ENCODE results near the gene OR13C8.

DNA sequence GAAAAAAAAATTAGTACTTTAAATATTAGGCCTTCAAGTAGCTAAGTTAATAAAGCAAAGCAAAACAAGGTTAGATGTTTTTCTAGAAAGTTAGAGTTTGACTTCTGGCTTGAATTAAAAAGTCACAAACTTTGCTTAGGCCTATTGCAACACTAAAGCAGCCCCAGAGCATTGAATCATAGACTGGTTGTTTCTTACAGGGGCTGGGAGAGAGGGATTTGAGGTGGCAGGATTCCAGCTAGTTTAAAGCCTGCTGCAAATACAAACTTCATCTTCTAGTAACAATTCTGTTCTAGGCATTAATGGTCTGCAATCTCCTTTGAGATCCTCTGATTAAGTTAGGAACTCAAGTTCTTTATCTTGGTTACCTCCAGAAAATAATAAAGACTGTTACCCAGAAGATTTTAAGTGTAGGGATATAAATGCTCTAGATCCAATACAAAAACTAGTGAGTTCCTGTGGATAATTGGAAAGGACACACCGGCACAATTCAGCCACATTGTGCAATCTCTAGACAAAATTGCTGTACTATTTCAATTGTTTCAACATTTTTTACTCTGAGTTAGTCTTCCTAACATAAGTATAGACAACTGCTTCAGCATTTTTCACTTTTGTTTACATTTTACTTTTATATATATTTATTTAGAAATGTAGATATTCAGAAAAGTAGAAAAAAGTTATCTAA, 17.7 kb downstream of the OR13C8 start:
- no peak for TF ChIP-seq POLR2AphosphoS5 (IDR thresholded peaks at IDR 0.05; ENCODE audit: low read depth, low read length)
- TF ChIP-seq, protein P1, sequence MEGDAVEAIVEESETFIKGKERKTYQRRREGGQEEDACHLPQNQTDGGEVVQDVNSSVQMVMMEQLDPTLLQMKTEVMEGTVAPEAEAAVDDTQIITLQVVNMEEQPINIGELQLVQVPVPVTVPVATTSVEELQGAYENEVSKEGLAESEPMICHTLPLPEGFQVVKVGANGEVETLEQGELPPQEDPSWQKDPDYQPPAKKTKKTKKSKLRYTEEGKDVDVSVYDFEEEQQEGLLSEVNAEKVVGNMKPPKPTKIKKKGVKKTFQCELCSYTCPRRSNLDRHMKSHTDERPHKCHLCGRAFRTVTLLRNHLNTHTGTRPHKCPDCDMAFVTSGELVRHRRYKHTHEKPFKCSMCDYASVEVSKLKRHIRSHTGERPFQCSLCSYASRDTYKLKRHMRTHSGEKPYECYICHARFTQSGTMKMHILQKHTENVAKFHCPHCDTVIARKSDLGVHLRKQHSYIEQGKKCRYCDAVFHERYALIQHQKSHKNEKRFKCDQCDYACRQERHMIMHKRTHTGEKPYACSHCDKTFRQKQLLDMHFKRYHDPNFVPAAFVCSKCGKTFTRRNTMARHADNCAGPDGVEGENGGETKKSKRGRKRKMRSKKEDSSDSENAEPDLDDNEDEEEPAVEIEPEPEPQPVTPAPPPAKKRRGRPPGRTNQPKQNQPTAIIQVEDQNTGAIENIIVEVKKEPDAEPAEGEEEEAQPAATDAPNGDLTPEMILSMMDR (IDR thresholded peaks at IDR 0.05), result no peak
- TF ChIP-seq, protein P2, sequence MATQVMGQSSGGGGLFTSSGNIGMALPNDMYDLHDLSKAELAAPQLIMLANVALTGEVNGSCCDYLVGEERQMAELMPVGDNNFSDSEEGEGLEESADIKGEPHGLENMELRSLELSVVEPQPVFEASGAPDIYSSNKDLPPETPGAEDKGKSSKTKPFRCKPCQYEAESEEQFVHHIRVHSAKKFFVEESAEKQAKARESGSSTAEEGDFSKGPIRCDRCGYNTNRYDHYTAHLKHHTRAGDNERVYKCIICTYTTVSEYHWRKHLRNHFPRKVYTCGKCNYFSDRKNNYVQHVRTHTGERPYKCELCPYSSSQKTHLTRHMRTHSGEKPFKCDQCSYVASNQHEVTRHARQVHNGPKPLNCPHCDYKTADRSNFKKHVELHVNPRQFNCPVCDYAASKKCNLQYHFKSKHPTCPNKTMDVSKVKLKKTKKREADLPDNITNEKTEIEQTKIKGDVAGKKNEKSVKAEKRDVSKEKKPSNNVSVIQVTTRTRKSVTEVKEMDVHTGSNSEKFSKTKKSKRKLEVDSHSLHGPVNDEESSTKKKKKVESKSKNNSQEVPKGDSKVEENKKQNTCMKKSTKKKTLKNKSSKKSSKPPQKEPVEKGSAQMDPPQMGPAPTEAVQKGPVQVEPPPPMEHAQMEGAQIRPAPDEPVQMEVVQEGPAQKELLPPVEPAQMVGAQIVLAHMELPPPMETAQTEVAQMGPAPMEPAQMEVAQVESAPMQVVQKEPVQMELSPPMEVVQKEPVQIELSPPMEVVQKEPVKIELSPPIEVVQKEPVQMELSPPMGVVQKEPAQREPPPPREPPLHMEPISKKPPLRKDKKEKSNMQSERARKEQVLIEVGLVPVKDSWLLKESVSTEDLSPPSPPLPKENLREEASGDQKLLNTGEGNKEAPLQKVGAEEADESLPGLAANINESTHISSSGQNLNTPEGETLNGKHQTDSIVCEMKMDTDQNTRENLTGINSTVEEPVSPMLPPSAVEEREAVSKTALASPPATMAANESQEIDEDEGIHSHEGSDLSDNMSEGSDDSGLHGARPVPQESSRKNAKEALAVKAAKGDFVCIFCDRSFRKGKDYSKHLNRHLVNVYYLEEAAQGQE (IDR thresholded peaks at IDR 0.05; ENCODE audit: insufficient read depth in 1 of 2, low read depth in 2 of 2, low read length in 1 of 2), result no peak
